Gastrocnemius medialis (tissue), 4 donors: ENCODE results near the gene ECT2L. TPM values are rescaled to one million over a fixed set of nuclear protein-coding genes. Genes with fewer than 3 reads are reported as not detected.

Source experiments
- ATAC-seq, 2 donors: fragments of 150-250 bp; one replicate each; pipeline ENCODE4 v1.9.1; 2016
- DNase-seq, 2 donors: peaks; one replicate each; pipeline ENCODE4 v3.0.0-alpha.2; 2019
- H3K27ac ChIP-seq, 4 donors: fragments of 200-600 bp; sonication (generic); 1 replicate in 1 of 4; 2 replicates in 3 of 4; pipeline ENCODE4 v1.5.1; 2016 to 2018; ENCODE audit warnings: mild to moderate bottlenecking in 2 of 4, moderate library complexity in 1 of 4
- H3K27me3 ChIP-seq, 3 donors: fragments of 200-600 bp; sonication (generic) in 2 of 3; 1 replicate in 1 of 3; 2 replicates in 2 of 3; pipeline versions ENCODE4 v1.5.1 to v1.6.0; 2016 to 2019; ENCODE audit warnings: mild to moderate bottlenecking in 1 of 3, moderate library complexity in 1 of 3
- H3K36me3 ChIP-seq, 2 donors: fragments of 200-600 bp; sonication (generic) in 1 of 2; one replicate each; pipeline ENCODE4 v1.5.1; 2017 to 2018
- H3K4me1 ChIP-seq, 2 donors: fragments of 200-600 bp; sonication (generic) in 1 of 2; one replicate each; pipeline ENCODE4 v1.5.1; 2016 to 2017; ENCODE audit warnings: mild to moderate bottlenecking in 2 of 2
- H3K4me3 ChIP-seq, 4 donors: fragments of 200-600 bp; sonication (generic) in 3 of 4; 1 replicate in 1 of 4; 2 replicates in 3 of 4; pipeline ENCODE4 v1.5.1; 2016 to 2019; ENCODE audit warnings: mild to moderate bottlenecking in 2 of 4
- H3K9me3 ChIP-seq, 3 donors: fragments of 200-600 bp; sonication (generic) in 2 of 3; 1 replicate in 1 of 3; 2 replicates in 2 of 3; pipeline ENCODE4 v1.5.1; 2016 to 2019
- CTCF ChIP-seq, 5 experiments: fragments of 450-650 bp in 3 of 5; fragments of 200-600 bp in 2 of 5; sonication (generic) in 2 of 5; IDR thresholded peaks in 4 of 5; conservative IDR thresholded peaks in 1 of 5; 1 replicate in 4 of 5; 2 replicates in 1 of 5; pipeline ENCODE4 v1.5.1; 2016 to 2019; ENCODE audit warnings: antibody characterized with exemption in 5 of 5, mild to moderate bottlenecking in 3 of 5, moderate library complexity in 3 of 5
- POLR2A ChIP-seq, 2 donors: fragments of 450-650 bp; IDR thresholded peaks; one replicate each; pipeline ENCODE4 v1.6.1; 2017; ENCODE audit warnings: antibody characterized with exemption in 2 of 2, mild to moderate bottlenecking in 2 of 2, moderate library complexity in 2 of 2
- in situ Hi-C, 4 donors: fragments of 200-750 bp; cut with MboI; loops; one replicate each; pipeline versions ENCODE4 v1.15.0 to v1.8.0; 2017; ENCODE audit warnings: low sequenced_read_pairs in 4 of 4
- intact Hi-C: fragments of 100-400 bp; cut with DNase I; formaldehyde crosslinking; loops from one replicate; pipeline ENCODE4 v1.15.1; 2023; ENCODE audit warnings: low total_unique reads
- total RNA-seq, 4 donors: library from RNA; depleted of rRNA; stranded (reverse); fragments of >200 nt; gene quantifications; one replicate each; pipeline versions ENCODE4 v1.1.0 to v1.2.3, GENCODE V29; 2016

ECT2L gene
- total RNA-seq, 4 donors from 2014 or later = not detected

DNA sequence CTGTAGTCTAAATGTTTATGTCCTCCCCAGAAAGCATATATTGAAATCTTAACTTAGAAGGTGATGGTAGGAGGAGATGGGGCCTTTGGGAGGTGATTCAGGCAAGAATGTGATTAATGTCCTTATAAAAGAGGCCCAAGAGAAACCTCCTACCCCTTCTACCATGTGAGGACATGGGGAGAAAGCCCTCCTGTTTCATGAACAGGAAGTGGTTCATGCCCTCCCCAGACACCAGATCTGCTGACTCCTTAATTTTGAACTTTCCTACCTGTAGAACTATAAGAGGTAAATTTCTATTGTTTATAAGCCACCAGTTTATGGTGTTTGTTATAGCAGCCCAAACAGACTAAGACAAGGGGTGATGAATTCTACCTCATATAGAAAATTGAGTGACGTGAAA, 8.7 kb upstream of the ECT2L start:
- Histone ChIP-seq H3K27ac (no peak overlapping the region), H3K36me3 (peaks cover 0 to 71% of the 10 kb centered on the region in 2 donors), H3K4me1 (peaks cover 6 to 13% of the 10 kb centered on the region in 2 donors), H3K9me3 (no peaks in the 10 kb centered on the region), H3K4me3 (no peak overlapping the region), H3K27me3 (no peaks in the 10 kb centered on the region)
- in situ Hi-C loops (no loop called here), intact Hi-C loops (no loop called here)
- TF ChIP-seq POLR2A (IDR thresholded peaks at IDR 0.05) = no peak
- TF ChIP-seq CTCF (IDR thresholded peaks at IDR 0.05 in 4 of 5, conservative IDR thresholded peaks at IDR 0.05 in 1 of 5) = no peak
- DNase-seq (no peak), ATAC-seq (no peak)

- peaks cover 0 to 11% (median 0%) of the 10 kb centered on the region in 3 donors for H3K27me3 ChIP-seq
- intact Hi-C loops = no loop called here
- H3K36me3 ChIP-seq = peaks cover 0 to 14% of the 10 kb centered on the region in 2 donors
- no peak overlapping the region for H3K27ac ChIP-seq
- DNase-seq = no peak
- TF ChIP-seq CTCF (IDR thresholded peaks at IDR 0.05 in 4 of 5, conservative IDR thresholded peaks at IDR 0.05 in 1 of 5) (no peak), POLR2A (IDR thresholded peaks at IDR 0.05) (no peak)
- no peak for ATAC-seq
- no peaks in the 10 kb centered on the region for H3K9me3 ChIP-seq
- in situ Hi-C loops = no loop called here
- H3K4me1 ChIP-seq = peaks cover 4 to 9% of the 10 kb centered on the region in 2 donors
- no peak overlapping the region for H3K4me3 ChIP-seq
Measured at GRCh38 chr6:138796771-138797170, 884 bp downstream of the ECT2L start.

- in situ Hi-C loops = no loop called here
- Histone ChIP-seq H3K27ac (no peak overlapping the region), H3K36me3 (peaks cover 0 to 2% of the 10 kb centered on the region in 2 donors), H3K4me3 (no peak overlapping the region), H3K4me1 (peaks cover 4 to 9% of the 10 kb centered on the region in 2 donors), H3K27me3 (peaks cover 0 to 11% (median 0%) of the 10 kb centered on the region in 3 donors), H3K9me3 (no peaks in the 10 kb centered on the region)
- DNase-seq (no peak), ATAC-seq (no peak)
- intact Hi-C loops = no loop called here
- no peak for TF ChIP-seq CTCF (IDR thresholded peaks at IDR 0.05 in 4 of 5, conservative IDR thresholded peaks at IDR 0.05 in 1 of 5)
- no peak for TF ChIP-seq POLR2A (IDR thresholded peaks at IDR 0.05)
Measured at GRCh38 chr6:138797806-138798446, 2.0 kb downstream of the ECT2L start.

DNA sequence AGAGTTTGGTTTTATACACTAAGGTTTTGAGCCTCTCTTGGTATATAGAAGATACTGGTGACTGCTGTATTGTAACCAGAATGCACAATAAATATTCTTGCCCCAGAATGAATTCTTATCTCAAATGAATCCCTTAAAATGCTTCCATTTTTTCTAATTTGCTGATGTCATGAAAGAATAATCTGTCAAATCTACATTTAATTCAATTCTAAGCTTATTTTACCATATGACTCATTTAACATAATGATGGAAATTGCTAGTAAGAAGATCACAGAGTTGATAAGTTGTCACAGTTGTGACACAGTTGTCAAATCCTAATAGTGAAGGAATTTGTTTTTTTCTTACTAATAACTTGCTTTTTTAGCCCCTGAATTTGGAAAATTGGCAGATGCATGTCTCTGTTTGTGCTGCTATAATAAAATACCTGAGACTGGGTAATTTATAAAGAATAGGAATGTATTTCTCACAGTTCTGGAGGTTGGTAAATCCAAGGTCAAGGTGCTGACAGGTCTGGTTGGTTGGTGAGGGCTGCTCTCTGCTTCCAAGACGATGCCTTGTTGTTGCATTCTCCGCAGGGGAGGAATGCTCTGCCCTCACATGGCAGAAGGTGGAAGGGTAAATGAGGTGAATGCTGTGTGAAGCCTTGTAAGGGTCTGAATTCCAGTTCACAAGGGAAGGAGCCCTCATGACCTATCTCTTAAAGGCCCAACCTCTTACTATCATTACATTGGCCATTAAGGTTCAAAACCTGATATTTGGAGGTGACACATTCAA, 4.7 kb downstream of the ECT2L start:
- H3K27me3 ChIP-seq = peaks cover 0 to 11% (median 0%) of the 10 kb centered on the region in 3 donors
- ATAC-seq (no peak), DNase-seq (no peak)
- in situ Hi-C loops = loop anchor here in 2 of 4 donors (25.0 kb wide), 1 partner anchor 562 kb away; the partner anchor contains the start of gene CITED2 (in 2 of the 2)
- H3K9me3 ChIP-seq = no peaks in the 10 kb centered on the region
- intact Hi-C loops = no loop called here
- peaks cover 4 to 13% of the 10 kb centered on the region in 2 donors for H3K4me1 ChIP-seq
- no peaks in the 10 kb centered on the region for H3K36me3 ChIP-seq
- H3K4me3 ChIP-seq = no peak overlapping the region
- no peak overlapping the region for H3K27ac ChIP-seq
- TF ChIP-seq POLR2A (IDR thresholded peaks at IDR 0.05) = no peak
- no peak for TF ChIP-seq CTCF (IDR thresholded peaks at IDR 0.05 in 4 of 5, conservative IDR thresholded peaks at IDR 0.05 in 1 of 5)
